ENCODE data around the gene ADAMTSL3. TPM values are rescaled to one million over a fixed set of nuclear protein-coding genes. Genes with fewer than 3 reads are reported as not detected.
"Not testable (repeated sequence)": the region's sequence is repeated elsewhere in the genome, so short reads cannot be mapped to it uniquely, and the experiment has no call there.

Gene ADAMTSL3
- total RNA-seq, 1 donor from 2014 or later, result 0.41 TPM

GRCh38 chr15:84050076-84050475, 396.2 kb downstream of the ADAMTSL3 start:
- TF ChIP-seq EZH2 (IDR thresholded peaks at IDR 0.05), result no peak
- TF ChIP-seq CTCF (IDR thresholded peaks at IDR 0.05), result no peak
- no peak for TF ChIP-seq EZH2phosphoT487 (IDR thresholded peaks at IDR 0.05)
- Histone ChIP-seq H3K27me3 (peaks cover under 1% of the 10 kb centered on the region), H3K79me2 (ENCODE audit: low read depth) (no peaks in the 10 kb centered on the region), H3F3A (ENCODE audit: low read depth) (no peaks in the 10 kb centered on the region), H3K27ac (no peak overlapping the region), H3K4me3 (no peak overlapping the region), H3K4me2 (no peak overlapping the region), H3K36me3 (no peaks in the 10 kb centered on the region), H3K9ac (no peak overlapping the region), H3K9me3 (ENCODE audit: low read depth) (no peaks in the 10 kb centered on the region), H4K20me1 (ENCODE audit: low read depth) (no peaks in the 10 kb centered on the region), H3K4me1 (no peaks in the 10 kb centered on the region), H2AFZ (replicated peaks) (no peak overlapping the region)
- Mint-ChIP-seq H3K27ac (no peak overlapping the region), H3K4me1 (no peaks in the 10 kb centered on the region), H3K9me3 (peaks cover 11% of the 10 kb centered on the region), H3K27me3 (ENCODE audit: insufficient read depth, low read depth) (no peaks in the 10 kb centered on the region), H3K4me3 (no peak overlapping the region), H3K36me3 (no peaks in the 10 kb centered on the region)
- DNase-seq (ENCODE audit: low spot score), result no peak

- H3K9me3 ChIP-seq (ENCODE audit: low read depth); H2AFZ ChIP-seq (replicated peaks); H3K4me1 ChIP-seq; H3K79me2 ChIP-seq (ENCODE audit: low read depth); H3K9me3 Mint-ChIP-seq; H3K27ac ChIP-seq; H3K4me2 ChIP-seq; H3K27ac Mint-ChIP-seq; H3F3A ChIP-seq (ENCODE audit: low read depth); H3K27me3 Mint-ChIP-seq (ENCODE audit: insufficient read depth, low read depth); H3K36me3 ChIP-seq; H3K27me3 ChIP-seq; H3K4me3 ChIP-seq; H3K9ac ChIP-seq; H3K36me3 Mint-ChIP-seq; H3K4me1 Mint-ChIP-seq; H4K20me1 ChIP-seq (ENCODE audit: low read depth); H3K4me3 Mint-ChIP-seq; DNase-seq (ENCODE audit: low spot score): not testable (repeated sequence)
Observed at GRCh38 chr15:84051146-84051545, 397.2 kb downstream of the ADAMTSL3 start.

- H3K4me3 Mint-ChIP-seq, H3K4me1 Mint-ChIP-seq, H3K4me1 ChIP-seq: not testable (repeated sequence)
Observed at GRCh38 chr15:84054544-84054943, 400.6 kb downstream of the ADAMTSL3 start.

More at GRCh38 chr15:84054544-84054943, 400.6 kb downstream of the ADAMTSL3 start:
- not testable (repeated sequence) for H2AFZ ChIP-seq (replicated peaks); H3K4me3 ChIP-seq; DNase-seq (ENCODE audit: low spot score); H3K4me2 ChIP-seq; H3K36me3 Mint-ChIP-seq; H3K79me2 ChIP-seq (ENCODE audit: low read depth); H3K9me3 ChIP-seq (ENCODE audit: low read depth); H4K20me1 ChIP-seq (ENCODE audit: low read depth); H3K27me3 Mint-ChIP-seq (ENCODE audit: insufficient read depth, low read depth); H3K27ac ChIP-seq; H3K27ac Mint-ChIP-seq; H3K9ac ChIP-seq; H3K36me3 ChIP-seq; H3F3A ChIP-seq (ENCODE audit: low read depth)
- TF ChIP-seq CTCF (IDR thresholded peaks at IDR 0.05), result peak; percentile 25
- H3K27me3 ChIP-seq, result peaks cover 12% of the 10 kb centered on the region
- peaks cover 11% of the 10 kb centered on the region for H3K9me3 Mint-ChIP-seq
